Stimulated activated CD4-positive, alpha-beta T cell treated with anti-CD3 and anti-CD28 coated beads, Interleukin-12 subunit alpha, Interleukin-12 subunit beta, amount 100 ng/mL, for 4 hours (primary cell): ENCODE data around the gene BICDL2.

Experiments used
- DNase-seq: peaks from one replicate; pipeline ENCODE4 v3.0.0-alpha.2; 2020

The BICDL2 gene

GRCh38 chr16:3023415-3023668 is 13.4 kb downstream of the BICDL2 start:
- DNase-seq: no peak

GRCh38 chr16:3022684-3023414 is 13.9 kb downstream of the BICDL2 start:
- no peak for DNase-seq

- DNase-seq: peak; percentile 89
Measured at GRCh38 chr16:3022208-3022683, 14.5 kb downstream of the BICDL2 start.

DNA sequence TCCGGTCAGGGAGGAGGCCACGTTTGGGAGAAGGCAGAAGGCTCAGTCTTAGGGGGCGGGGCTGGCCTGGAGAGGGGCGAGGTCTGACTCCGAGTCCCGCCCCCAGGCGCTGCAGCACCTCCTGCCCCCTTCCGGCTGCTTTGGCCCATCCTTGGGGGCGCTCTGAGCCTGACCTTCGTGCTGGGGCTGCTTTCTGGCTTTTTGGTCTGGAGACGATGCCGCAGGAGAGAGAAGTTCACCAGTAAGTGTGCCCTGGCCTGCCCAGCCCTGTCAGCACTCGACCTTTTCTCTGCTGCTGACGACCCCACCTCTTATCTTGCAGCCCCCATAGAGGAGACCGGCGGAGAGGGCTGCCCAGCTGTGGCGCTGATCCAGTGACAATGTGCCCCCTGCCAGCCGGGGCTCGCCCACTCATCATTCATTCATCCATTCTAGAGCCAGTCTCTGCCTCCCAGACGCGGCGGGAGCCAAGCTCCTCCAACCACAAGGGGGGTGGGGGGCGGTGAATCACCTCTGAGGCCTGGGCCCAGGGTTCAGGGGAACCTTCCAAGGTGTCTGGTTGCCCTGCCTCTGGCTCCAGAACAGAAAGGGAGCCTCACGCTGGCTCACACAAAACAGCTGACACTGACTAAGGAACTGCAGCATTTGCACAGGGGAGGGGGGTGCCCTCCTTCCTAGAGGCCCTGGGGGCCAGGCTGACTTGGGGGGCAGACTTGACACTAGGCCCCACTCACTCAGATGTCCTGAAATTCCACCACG is 15.1 kb downstream of the BICDL2 start:
- DNase-seq: peak; percentile 72

GRCh38 chr16:3020604-3021448 is 15.9 kb downstream of the BICDL2 start:
- DNase-seq: peak; percentile 42

GRCh38 chr16:3020247-3020603 is 16.5 kb downstream of the BICDL2 start, which contains the start of gene TNFRSF12A:
Gene TNFRSF12A, plus strand, starts transcription at chr16:3020368. Its CDS starts 30 bp downstream, at chr16:3020398.
- DNase-seq: peak; percentile 64

- DNase-seq: no peak
Measured at GRCh38 chr16:3019594-3020246, 17.0 kb downstream of the BICDL2 start.

GRCh38 chr16:3017794-3018506 is 18.8 kb downstream of the BICDL2 start, which contains the start of gene CLDN6:
Gene CLDN6, minus strand, starts transcription at chr16:3018183. Its CDS starts 2,162 bp downstream, at chr16:3016021.
- no peak for DNase-seq

GRCh38 chr16:3017344-3017743 is 19.4 kb downstream of the BICDL2 start:
- no peak for DNase-seq

GRCh38 chr16:3015865-3016521 is 20.8 kb downstream of the BICDL2 start:
- DNase-seq: no peak

GRCh38 chr16:3014971-3015370 is 21.8 kb downstream of the BICDL2 start:
- DNase-seq: no peak

- no peak for DNase-seq
Measured at GRCh38 chr16:3013998-3014690, 22.6 kb downstream of the BICDL2 start.

- no peak for DNase-seq
Measured at GRCh38 chr16:3013491-3013951, 23.2 kb downstream of the BICDL2 start.

- no peak for DNase-seq
Measured at GRCh38 chr16:3012828-3013420, 23.8 kb downstream of the BICDL2 start, which contains the start of gene CLDN9. Gene CLDN9, plus strand, starts transcription at chr16:3012923. Its CDS starts 440 bp downstream, at chr16:3013363.

DNA sequence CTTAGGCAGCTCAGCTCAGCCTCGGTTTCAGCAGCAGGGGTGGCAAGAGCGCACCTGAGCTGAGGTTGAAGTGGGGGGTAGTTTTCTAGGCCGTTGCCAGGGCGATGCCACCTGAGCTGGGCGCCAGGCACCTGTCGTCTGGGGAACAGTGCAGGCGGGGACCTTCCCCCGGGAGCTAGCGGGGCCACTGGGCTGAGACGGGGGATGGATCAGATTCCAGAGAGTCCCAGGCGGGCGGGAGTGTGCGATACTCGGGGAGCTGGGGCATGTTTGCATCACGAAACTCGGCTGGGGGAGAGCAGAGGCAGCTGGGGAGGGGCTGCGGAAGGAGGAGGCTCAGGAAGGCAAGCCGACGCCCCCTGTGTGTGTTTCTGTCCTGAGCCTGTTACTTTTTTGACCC is 24.5 kb downstream of the BICDL2 start:
- no peak for DNase-seq

DNA sequence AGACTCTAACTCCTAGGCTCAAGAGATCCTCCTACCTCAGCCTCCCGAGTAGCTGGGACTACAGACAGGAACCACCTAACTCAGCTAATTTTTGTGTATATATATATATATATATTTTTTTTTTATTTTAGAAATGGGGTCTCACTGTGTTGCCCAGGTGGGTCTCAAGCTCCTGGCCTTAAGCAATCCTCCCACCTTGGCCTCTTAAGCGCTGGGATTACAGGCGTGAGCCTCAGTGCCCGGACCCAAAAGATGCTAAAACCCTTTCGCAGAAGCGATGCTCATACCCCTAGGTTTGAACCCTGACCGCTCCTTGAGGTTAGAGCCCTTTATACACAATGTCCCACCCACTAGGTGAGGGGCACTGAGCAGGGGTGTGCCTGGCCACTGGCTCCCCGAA is 26.2 kb downstream of the BICDL2 start:
- DNase-seq: no peak

DNA sequence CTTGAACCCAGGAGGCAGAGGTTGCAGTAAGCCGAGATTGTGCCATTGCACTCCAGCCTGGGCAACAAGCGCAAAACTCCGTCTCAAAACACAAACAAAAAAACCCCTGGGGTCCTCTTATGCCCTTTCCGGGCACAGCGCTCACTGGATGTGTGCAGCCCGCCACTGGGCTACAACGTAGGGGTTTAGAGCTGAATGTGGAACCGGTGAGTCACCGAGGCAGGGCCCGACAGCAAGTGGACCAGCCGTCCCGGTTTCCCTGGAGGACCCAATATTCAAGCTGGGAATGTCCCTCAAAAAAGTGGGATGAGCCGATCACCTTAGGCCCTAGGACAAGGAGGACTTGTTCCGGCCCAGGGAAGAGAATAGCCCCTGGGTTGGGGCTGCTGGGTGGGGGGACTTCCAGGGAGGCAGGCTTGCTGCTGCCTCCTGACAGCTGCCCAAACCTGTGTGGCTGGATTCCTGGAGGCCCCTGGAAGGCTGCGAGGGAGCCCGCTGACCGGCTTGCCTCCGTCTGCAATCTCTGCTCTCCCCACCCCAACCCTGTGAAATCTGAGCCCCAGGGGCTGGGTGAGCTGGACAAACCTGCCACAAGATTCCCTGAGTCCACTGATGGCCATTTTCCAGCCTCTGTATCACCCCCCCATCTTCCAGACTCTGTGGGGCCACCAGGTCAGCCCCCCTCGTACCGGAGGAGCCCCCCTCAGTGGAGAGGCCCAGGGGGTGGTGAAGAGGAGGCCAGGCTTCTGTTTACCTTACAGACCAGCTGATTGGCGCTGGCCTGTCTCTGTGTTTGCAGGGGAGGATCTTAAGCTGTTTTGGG is 27.0 kb downstream of the BICDL2 start:
- no peak for DNase-seq

DNA sequence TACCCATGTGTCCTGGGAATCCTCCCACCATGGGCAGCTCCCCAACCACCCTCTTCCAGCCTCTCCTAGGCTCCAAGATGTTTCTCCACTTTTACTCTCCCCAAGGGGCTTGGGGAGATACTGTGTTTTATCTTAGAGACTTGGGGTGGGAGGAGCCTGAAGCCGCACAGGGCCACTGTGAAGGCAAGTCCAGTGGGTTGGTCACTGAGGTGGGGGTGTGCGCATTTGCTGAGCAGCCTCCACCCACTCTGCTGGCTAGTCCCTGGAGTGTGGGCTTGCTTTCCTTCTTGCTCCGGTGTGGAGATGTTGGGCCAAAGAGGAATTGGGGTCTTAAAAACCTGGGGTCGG is 28.1 kb downstream of the BICDL2 start:
- no peak for DNase-seq

GRCh38 chr16:3007957-3008689 is 28.6 kb downstream of the BICDL2 start:
- no peak for DNase-seq
